Testis (tissue), 3 donors: ENCODE results near the gene CCM2L. TPM values are rescaled to one million over a fixed set of nuclear protein-coding genes. Genes with fewer than 3 reads are reported as not detected.

Experiments
- DNase-seq: peaks from one replicate; pipeline ENCODE4 v3.0.0-alpha.2; 2019
- H3K27ac ChIP-seq, 2 donors: fragments of 200-600 bp; sonication (generic); one replicate each; pipeline ENCODE4 v1.5.1; 2019
- H3K27me3 ChIP-seq: fragments of 200-600 bp; sonication (generic); one replicate; pipeline ENCODE4 v1.5.1; 2019
- H3K36me3 ChIP-seq: fragments of 200-600 bp; sonication (generic); one replicate; pipeline ENCODE4 v1.5.1; 2017; ENCODE audit warnings: low read depth; ENCODE audit errors: missing control alignments
- H3K4me1 ChIP-seq: fragments of 200-600 bp; sonication (generic); one replicate; pipeline ENCODE4 v1.5.1; 2019
- H3K4me3 ChIP-seq, 2 donors: fragments of 200-600 bp; sonication (generic); one replicate each; pipeline ENCODE4 v1.5.1; 2017 to 2019
- H3K9me3 ChIP-seq: fragments of 200-600 bp; sonication (generic); one replicate; pipeline ENCODE4 v1.5.1; 2017
- POLR2A ChIP-seq: fragments of 450-650 bp; IDR thresholded peaks from one replicate; pipeline ENCODE4 v1.6.1; 2017; ENCODE audit warnings: antibody characterized with exemption, mild to moderate bottlenecking, moderate library complexity
- WGBS, 2 donors: methylation state at CpG; one replicate each; pipeline ENCODE4 v1.1.5; 2018; 5-methylcytosine and 5-hydroxymethylcytosine counted together
- intact Hi-C: fragments of 100-400 bp; cut with DNase I; formaldehyde crosslinking; loops from one replicate; pipeline ENCODE4 v1.15.1; 2023; ENCODE audit warnings: low total_unique reads
- polyA plus RNA-seq: library from polyadenylated mRNA; stranded (reverse); fragments of 350-450 nt; fragmentation: Illumina TruSeq; extraction: RNeasy Lipid Tissue Mini Kit (QIAGEN cat#74804); gene quantifications from one replicate; pipeline ENCODE4 v1.2.3, GENCODE V29; 2014; ENCODE audit warnings: low read depth, low replicate concordance; ENCODE audit not compliant: insufficient read depth
- total RNA-seq, 2 donors: library from RNA; depleted of rRNA; stranded (reverse); fragments of >200 nt; gene quantifications; one replicate each; pipeline ENCODE4 v1.2.3, GENCODE V29; 2016
- TF ChIP-seq, protein P1 (sequence below), 3 experiments: fragments of 450-650 bp in 2 of 3; fragments of 200-600 bp in 1 of 3; sonication (generic) in 1 of 3; IDR thresholded peaks; one replicate each; pipeline ENCODE4 v1.5.1; 2016 to 2019; ENCODE audit warnings: antibody characterized with exemption in 3 of 3, mild to moderate bottlenecking in 2 of 3, moderate library complexity in 1 of 3

Gene CCM2L
- total and polyA plus RNA-seq, 3 donors from 2014 or later = 2.7 to 3.5 (median 3.0) TPM

DNA sequence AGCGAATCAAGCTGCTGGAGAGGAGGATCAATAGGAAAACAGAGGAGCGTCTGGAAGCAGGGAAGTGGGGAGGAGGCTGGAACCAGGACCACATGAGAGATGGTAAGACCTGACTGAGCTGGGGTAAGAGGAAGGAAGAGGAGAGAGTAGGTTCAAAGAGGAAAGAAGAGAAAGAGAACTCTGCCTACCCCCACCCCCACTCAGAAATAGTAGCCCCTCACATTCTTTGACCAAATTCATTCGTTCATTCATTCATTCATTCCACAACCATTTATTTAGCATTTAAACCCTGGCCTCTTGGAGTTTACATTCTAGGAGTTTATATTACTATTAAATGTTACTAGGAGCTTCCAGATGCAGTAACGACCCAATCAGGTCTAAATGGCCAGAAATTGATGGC, 26.0 kb downstream of the CCM2L start:
- no peak overlapping the region for H3K4me3 ChIP-seq
- 73% methylated on average over 4 of the region's 4 CpGs for WGBS, 2 donors
- peaks cover 1% of the 10 kb centered on the region for H3K4me1 ChIP-seq
- intact Hi-C loops = loop anchor here (10.0 kb wide), 1 partner anchor 181 kb away; no protein-coding TSS in a partner anchor
- DNase-seq = no peak
- TF ChIP-seq, protein P1, sequence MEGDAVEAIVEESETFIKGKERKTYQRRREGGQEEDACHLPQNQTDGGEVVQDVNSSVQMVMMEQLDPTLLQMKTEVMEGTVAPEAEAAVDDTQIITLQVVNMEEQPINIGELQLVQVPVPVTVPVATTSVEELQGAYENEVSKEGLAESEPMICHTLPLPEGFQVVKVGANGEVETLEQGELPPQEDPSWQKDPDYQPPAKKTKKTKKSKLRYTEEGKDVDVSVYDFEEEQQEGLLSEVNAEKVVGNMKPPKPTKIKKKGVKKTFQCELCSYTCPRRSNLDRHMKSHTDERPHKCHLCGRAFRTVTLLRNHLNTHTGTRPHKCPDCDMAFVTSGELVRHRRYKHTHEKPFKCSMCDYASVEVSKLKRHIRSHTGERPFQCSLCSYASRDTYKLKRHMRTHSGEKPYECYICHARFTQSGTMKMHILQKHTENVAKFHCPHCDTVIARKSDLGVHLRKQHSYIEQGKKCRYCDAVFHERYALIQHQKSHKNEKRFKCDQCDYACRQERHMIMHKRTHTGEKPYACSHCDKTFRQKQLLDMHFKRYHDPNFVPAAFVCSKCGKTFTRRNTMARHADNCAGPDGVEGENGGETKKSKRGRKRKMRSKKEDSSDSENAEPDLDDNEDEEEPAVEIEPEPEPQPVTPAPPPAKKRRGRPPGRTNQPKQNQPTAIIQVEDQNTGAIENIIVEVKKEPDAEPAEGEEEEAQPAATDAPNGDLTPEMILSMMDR (IDR thresholded peaks at IDR 0.05) = no peak
- no peak for TF ChIP-seq POLR2A
- no peaks in the 10 kb centered on the region for H3K27me3 ChIP-seq
- H3K9me3 ChIP-seq = no peaks in the 10 kb centered on the region
- H3K36me3 ChIP-seq = no peaks in the 10 kb centered on the region
- no peak overlapping the region for H3K27ac ChIP-seq

DNA sequence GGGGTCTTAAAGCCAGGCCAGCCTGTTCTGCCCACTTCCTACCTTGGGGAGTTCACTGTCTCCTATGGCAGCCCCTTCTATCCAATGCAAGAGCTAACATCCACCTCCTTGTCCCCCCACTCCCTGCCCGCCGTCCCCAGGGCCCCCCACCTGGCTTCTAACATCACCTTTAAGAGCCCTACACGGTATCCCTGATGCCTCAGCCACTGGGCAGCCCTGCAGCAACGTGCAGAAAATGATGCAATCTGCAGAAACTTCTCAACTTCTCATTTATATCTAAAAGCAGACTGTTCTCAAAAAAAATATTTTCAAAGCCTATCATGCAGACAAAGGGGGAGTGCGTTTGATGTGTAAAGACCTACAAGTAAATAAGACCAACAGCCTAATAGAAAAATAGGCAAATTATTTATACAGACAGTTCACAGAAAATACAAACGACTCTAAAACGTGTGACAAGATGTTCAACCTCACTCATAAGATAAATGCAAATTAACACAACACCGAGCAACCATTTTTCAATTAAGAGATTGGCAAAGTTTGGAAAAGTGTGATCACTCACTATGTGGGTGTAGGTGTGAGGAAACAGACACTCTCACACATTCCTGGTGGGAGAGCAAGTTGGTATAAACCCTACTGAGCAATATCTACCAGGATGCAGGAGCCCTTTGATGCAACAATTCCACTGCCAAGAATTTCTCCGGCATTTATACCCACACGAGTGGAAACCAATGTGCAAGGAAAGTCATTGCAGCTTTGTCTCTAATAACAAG, 26.7 kb downstream of the CCM2L start:
- Histone ChIP-seq H3K27me3 (no peaks in the 10 kb centered on the region), H3K9me3 (no peaks in the 10 kb centered on the region), H3K27ac (no peak overlapping the region), H3K36me3 (no peaks in the 10 kb centered on the region), H3K4me1 (no peaks in the 10 kb centered on the region), H3K4me3 (no peak overlapping the region)
- no peak for DNase-seq
- intact Hi-C loops = loop anchor here (10.0 kb wide), 1 partner anchor 182 kb away; no protein-coding TSS in a partner anchor
- TF ChIP-seq POLR2A = no peak
- TF ChIP-seq, protein P1 (IDR thresholded peaks at IDR 0.05) = no peak
- WGBS, 2 donors = 68 to 69% methylated on average over 10 of the region's 10 CpGs

DNA sequence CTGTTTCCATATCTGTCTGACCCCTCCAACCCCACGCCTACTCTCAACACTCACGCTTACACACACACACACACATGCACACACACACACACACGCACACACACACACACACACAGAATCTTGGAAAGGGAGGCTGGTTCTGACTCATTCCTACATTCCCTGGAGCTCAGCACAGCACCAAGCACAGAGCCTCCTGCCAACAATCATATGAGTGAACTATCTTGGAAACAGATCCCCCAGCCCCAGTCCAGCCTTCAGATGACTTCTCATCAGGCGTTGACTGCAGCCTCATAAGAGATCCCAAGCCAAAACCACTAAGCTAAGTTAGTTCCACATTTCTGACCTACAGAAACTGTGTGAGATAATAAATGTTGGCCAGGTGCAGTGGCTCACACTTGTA, 27.7 kb downstream of the CCM2L start:
- 88 to 92% methylated on average over 4 of the region's 4 CpGs for WGBS, 2 donors
- Histone ChIP-seq H3K27me3 (no peaks in the 10 kb centered on the region), H3K9me3 (no peaks in the 10 kb centered on the region), H3K4me3 (no peak overlapping the region), H3K4me1 (no peaks in the 10 kb centered on the region), H3K36me3 (no peaks in the 10 kb centered on the region), H3K27ac (no peak overlapping the region)
- no peak for DNase-seq
- intact Hi-C loops = loop anchor here (10.0 kb wide), 1 partner anchor 183 kb away; no protein-coding TSS in a partner anchor
- no peak for TF ChIP-seq POLR2A
- TF ChIP-seq, protein P1 (IDR thresholded peaks at IDR 0.05) = no peak

DNA sequence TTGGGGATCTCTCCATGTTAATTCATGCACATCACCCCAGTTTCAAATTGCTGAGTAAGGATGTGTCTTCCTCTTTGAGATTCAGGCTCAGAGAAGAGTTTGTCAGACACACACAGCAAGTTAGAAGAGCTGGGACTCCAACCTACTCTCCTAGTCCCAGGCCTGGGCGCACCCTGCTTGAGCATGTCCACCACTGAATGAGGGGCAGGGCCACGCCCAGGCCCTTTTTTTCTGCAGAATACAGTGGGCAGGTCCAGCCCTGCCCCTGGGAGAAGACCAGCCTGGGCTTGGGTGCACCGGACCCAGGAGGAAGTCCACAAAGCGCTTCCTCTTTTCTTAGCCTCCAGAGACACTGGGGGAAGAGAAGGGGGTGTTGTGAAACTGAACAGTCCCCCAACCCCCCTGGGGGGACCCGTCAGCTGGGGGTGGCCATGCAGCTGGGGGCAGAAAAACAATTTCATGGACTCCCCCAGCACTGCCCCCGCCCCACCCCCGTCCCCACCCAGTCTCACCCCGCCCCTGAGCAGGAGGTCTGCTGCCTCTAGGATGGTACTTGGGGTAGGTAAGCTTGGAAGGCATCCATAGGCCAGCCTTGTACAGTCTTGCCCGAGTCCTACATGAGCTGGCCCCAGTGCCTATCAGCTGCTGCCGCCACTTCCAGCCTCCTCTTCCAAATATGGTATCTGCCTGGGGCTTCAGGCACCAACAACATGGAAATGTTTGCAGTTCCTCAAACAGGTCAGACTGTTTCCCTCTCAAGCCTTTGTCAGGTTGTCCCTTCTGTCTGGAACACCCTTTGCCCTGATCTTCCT, 30.1 kb downstream of the CCM2L start:
- no peak for TF ChIP-seq POLR2A
- TF ChIP-seq, protein P1 (IDR thresholded peaks at IDR 0.05) = no peak
- no peak for DNase-seq
- intact Hi-C loops = no loop called here
- Histone ChIP-seq H3K4me1 (no peaks in the 10 kb centered on the region), H3K27me3 (no peaks in the 10 kb centered on the region), H3K27ac (no peak overlapping the region), H3K36me3 (no peaks in the 10 kb centered on the region), H3K4me3 (no peak overlapping the region), H3K9me3 (no peaks in the 10 kb centered on the region)
- WGBS, 2 donors = 86 to 89% methylated on average over 5 to 10 of the region's 10 CpGs
